ENCODE data around the gene NID1.
A peak's percentile ranks its signal among the peaks of the same experiment; 100 is the strongest.

The NID1 gene

DNA sequence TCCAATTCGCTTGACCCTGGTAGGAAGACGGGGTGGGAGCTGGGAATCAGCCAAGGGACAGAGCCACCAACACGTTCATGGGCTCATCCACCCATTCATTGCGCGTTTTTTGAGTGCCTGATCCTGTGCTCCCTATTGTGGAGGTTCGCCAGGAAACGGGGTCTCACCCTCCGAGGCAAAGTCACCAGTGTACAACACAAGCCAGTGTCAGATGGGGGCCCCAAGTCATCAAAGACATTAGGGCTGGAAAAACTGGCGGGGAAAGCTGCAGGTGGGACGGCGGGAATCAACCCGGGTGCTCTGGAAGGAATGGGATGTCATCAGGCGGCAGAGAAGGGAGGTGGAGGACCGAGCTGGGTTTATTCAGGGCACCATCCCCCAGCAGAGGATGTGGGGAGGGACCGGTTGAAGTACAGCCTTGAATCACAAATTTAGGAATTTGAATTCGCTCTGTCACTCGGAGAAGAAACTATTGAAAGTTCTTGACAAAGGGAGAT, 667 bp upstream of the NID1 start:
- WGBS (ENCODE audit: insufficient coverage, insufficient read length), result no CpG with 5 or more reads among the region's 17 CpGs
- H3K9me3 ChIP-seq (ENCODE audit: control insufficient read depth, insufficient read depth, low read length), result no peaks in the 10 kb centered on the region
- H3K27me3 ChIP-seq (ENCODE audit: control insufficient read depth, insufficient read depth, low read length), result peaks cover 8% of the 10 kb centered on the region; the same call in 1 of the 2 replicates
- H3K27ac ChIP-seq (ENCODE audit: low read length), result no peak overlapping the region
- no peaks in the 10 kb centered on the region for H3K36me3 ChIP-seq (ENCODE audit: control insufficient read depth, insufficient read depth, low read length)
- no peak for DNase-seq (ENCODE audit: low read depth, low spot score)
- H3K4me1 ChIP-seq (ENCODE audit: control insufficient read depth, insufficient read depth, low read length), result no peaks in the 10 kb centered on the region
- peak overlapping the region; percentile 77; the same call in 1 of the 2 replicates for H3K4me3 ChIP-seq (ENCODE audit: low read length)

DNA sequence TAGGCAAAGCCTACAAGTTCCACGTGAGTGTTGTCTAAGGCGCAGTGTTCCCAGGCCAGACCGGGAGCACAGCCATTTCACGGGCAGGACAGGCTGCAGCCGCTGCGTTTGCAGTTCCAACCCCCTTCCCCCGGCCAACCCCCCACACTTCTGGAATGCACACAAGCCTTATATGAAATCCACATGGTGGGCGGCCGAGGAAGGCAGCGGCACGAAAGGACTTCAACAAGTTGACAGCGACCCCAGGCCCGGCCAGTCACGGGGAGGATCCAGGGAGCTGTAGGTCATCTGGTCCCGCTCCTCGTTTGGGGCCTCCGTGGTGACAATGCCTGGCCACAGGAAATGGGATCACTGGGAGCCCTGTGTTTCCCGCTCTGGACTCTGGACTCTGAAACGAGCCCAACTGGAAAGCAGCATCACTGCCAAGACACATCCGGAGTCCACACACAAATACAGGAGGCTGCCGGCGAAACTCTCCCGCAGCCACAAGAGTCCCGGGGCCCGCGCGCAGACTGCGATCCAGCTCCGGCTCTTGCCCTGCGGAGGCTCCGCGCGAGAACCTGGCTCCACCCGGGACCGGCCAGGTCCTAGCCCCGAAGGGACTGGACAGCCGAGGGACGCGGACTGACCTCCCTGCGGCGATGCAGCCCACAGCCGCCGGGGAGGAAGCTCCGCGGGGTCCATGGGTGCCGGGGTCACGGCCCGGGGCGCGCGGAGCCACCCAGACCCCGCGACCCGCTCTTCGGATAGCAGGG, 794 bp downstream of the NID1 start:
- peak overlapping the region; percentile 77 for H3K4me3 ChIP-seq (ENCODE audit: low read length)
- H3K9me3 ChIP-seq (ENCODE audit: control insufficient read depth, insufficient read depth, low read length), result no peaks in the 10 kb centered on the region
- H3K27ac ChIP-seq (ENCODE audit: low read length), result no peak overlapping the region
- H3K27me3 ChIP-seq (ENCODE audit: control insufficient read depth, insufficient read depth, low read length), result peaks cover 8% of the 10 kb centered on the region; the same call in 1 of the 2 replicates
- H3K36me3 ChIP-seq (ENCODE audit: control insufficient read depth, insufficient read depth, low read length), result no peaks in the 10 kb centered on the region
- no peaks in the 10 kb centered on the region for H3K4me1 ChIP-seq (ENCODE audit: control insufficient read depth, insufficient read depth, low read length)
- WGBS (ENCODE audit: insufficient coverage, insufficient read length), result no CpG with 5 or more reads among the region's 55 CpGs
- DNase-seq (ENCODE audit: low read depth, low spot score), result no peak

DNA sequence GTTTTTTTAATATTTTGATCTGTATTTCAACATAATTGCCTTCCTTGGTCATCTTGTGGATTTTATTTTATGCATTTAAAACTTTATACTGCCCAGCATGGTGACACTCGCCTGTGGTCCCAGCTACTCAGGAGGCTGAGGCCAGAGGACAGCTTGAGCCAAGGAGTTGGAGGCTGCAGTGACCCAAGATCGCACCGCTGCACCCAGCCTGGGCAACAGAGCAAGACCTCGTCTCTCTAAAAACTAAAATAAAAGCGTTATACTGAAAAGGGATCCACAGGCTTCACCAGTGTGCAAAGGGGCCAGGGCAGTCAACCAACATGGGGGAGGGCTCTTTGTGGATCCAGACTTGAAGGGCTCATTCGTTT, 1.4 kb downstream of the NID1 start:
- Histone ChIP-seq H3K4me3 (ENCODE audit: low read length) (peak overlapping the region; percentile 77; the same call in 1 of the 2 replicates), H3K27ac (ENCODE audit: low read length) (no peak overlapping the region), H3K27me3 (ENCODE audit: control insufficient read depth, insufficient read depth, low read length) (peaks cover 8% of the 10 kb centered on the region; the same call in 1 of the 2 replicates), H3K36me3 (ENCODE audit: control insufficient read depth, insufficient read depth, low read length) (no peaks in the 10 kb centered on the region), H3K4me1 (ENCODE audit: control insufficient read depth, insufficient read depth, low read length) (no peaks in the 10 kb centered on the region), H3K9me3 (ENCODE audit: control insufficient read depth, insufficient read depth, low read length) (no peaks in the 10 kb centered on the region)
- no CpG with 5 or more reads among the region's 6 CpGs for WGBS (ENCODE audit: insufficient coverage, insufficient read length)
- no peak for DNase-seq (ENCODE audit: low read depth, low spot score)

DNA sequence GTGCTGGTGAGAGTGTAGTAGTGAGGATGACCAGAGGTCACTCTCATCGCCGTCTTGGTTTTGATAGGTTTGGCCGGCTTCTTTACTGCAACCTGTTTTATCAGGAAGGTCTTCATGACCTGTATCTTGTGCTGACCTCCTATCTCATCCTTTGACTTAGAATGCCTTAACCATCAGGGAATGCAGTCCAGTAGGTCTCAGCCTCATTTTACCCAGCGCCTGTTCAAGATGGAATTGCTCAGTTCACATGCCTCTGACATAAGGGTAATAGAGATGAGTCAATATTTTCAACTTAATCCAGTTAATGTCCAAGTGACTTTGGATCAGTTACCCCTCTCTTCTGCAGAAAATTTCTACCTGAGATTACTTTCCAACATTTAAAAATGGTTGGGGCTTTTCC, 4.6 kb downstream of the NID1 start:
- WGBS (ENCODE audit: insufficient coverage, insufficient read length), result no CpG with 5 or more reads among the region's 4 CpGs
- no peak for DNase-seq (ENCODE audit: low read depth, low spot score)
- no peaks in the 10 kb centered on the region for H3K4me1 ChIP-seq (ENCODE audit: control insufficient read depth, insufficient read depth, low read length)
- no peaks in the 10 kb centered on the region for H3K9me3 ChIP-seq (ENCODE audit: control insufficient read depth, insufficient read depth, low read length)
- H3K36me3 ChIP-seq (ENCODE audit: control insufficient read depth, insufficient read depth, low read length), result no peaks in the 10 kb centered on the region
- H3K4me3 ChIP-seq (ENCODE audit: low read length), result no peak overlapping the region
- no peak overlapping the region for H3K27ac ChIP-seq (ENCODE audit: low read length)
- H3K27me3 ChIP-seq (ENCODE audit: control insufficient read depth, insufficient read depth, low read length), result peaks cover 8% of the 10 kb centered on the region; the same call in 1 of the 2 replicates

DNA sequence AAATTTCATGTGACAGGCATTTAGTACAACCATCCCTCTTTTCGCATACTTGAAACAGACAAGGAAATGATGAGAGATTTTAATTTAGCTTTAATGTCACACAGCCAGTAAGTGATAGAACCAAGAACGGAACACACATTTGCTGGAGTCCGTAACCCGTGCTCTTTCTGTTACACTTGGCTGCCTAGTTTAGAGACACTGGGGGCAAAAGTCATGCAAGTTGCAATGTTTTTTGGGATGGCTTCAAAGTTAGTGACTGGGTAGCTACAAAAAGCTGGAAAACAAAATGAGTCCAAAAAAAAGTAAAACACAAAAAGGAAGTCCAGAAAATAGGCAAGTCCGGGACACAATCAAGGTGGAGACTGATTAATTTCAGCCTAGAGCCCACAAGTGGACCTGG, 5.9 kb downstream of the NID1 start:
- Histone ChIP-seq H3K9me3 (ENCODE audit: control insufficient read depth, insufficient read depth, low read length) (no peaks in the 10 kb centered on the region), H3K27me3 (ENCODE audit: control insufficient read depth, insufficient read depth, low read length) (peaks cover 6% of the 10 kb centered on the region; the same call in 1 of the 2 replicates), H3K36me3 (ENCODE audit: control insufficient read depth, insufficient read depth, low read length) (no peaks in the 10 kb centered on the region), H3K27ac (ENCODE audit: low read length) (no peak overlapping the region), H3K4me1 (ENCODE audit: control insufficient read depth, insufficient read depth, low read length) (no peaks in the 10 kb centered on the region), H3K4me3 (ENCODE audit: low read length) (no peak overlapping the region)
- no peak for DNase-seq (ENCODE audit: low read depth, low spot score)
- no CpG with 5 or more reads among the region's 5 CpGs for WGBS (ENCODE audit: insufficient coverage, insufficient read length)

DNA sequence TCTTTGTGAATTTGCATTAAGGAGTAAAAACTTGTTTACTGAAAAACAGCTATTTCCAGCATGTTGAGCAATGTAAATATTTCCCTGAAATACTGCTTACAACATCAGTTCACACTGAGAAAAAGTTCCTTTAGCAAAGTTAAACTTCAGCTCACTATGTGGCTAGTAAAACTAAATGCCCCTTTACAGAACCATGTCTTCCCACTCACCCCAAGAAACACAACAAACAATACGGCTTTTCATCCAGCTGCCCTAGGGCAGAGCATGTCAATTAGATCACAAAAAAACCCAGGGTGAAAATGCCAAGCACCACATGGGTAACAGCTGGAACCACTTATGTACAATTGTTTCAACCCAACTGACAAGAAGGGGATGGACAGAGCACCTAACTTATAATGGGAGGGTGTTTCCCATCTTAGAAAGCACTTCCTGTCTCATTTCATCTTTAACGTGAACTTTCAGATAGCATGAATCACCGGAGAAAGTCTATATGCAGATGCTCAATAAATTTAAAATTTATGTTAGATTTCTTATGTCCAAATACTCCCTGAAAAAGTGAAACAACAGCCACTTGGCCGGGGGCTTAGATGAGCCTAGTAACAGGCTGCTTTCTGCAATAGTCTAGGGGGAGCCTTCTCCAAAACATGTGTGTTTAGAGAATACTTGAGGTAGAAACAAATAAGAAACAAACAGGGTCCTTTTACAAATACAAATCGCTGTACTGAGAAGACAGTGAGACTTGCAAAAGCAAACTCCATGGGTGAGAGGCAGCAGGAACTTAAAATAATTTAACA, 6.6 kb downstream of the NID1 start:
- Histone ChIP-seq H3K36me3 (ENCODE audit: control insufficient read depth, insufficient read depth, low read length) (no peaks in the 10 kb centered on the region), H3K4me3 (ENCODE audit: low read length) (no peak overlapping the region), H3K9me3 (ENCODE audit: control insufficient read depth, insufficient read depth, low read length) (no peaks in the 10 kb centered on the region), H3K27ac (ENCODE audit: low read length) (no peak overlapping the region), H3K27me3 (ENCODE audit: control insufficient read depth, insufficient read depth, low read length) (no peaks in the 10 kb centered on the region), H3K4me1 (ENCODE audit: control insufficient read depth, insufficient read depth, low read length) (no peaks in the 10 kb centered on the region)
- no CpG with 5 or more reads among the region's 5 CpGs for WGBS (ENCODE audit: insufficient coverage, insufficient read length)
- DNase-seq (ENCODE audit: low read depth, low spot score), result no peak

DNA sequence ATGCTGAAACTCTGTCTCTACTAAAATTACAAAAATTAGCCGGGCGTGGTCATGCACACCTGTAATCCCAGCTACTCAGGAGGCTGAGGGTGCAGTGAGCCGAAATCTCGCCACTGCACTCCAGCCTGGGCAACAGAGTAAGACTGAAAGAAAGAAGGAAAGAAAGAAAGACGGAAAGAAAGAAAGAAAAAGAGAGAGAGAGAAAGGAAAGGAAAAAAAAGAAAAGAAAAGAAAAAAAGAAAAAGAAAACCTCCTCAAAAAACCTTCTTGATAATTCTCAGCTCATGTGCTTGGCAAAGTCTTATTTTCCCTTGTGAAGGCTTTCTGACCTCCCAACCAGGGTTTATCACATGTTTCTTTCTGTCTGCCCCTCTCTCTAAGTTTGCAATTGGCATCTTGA, 7.3 kb downstream of the NID1 start:
- Histone ChIP-seq H3K27me3 (ENCODE audit: control insufficient read depth, insufficient read depth, low read length) (no peaks in the 10 kb centered on the region), H3K9me3 (ENCODE audit: control insufficient read depth, insufficient read depth, low read length) (no peaks in the 10 kb centered on the region), H3K4me3 (ENCODE audit: low read length) (no peak overlapping the region), H3K36me3 (ENCODE audit: control insufficient read depth, insufficient read depth, low read length) (no peaks in the 10 kb centered on the region), H3K4me1 (ENCODE audit: control insufficient read depth, insufficient read depth, low read length) (no peaks in the 10 kb centered on the region), H3K27ac (ENCODE audit: low read length) (no peak overlapping the region)
- DNase-seq (ENCODE audit: low read depth, low spot score), result no peak
- no CpG with 5 or more reads among the region's 5 CpGs for WGBS (ENCODE audit: insufficient coverage, insufficient read length)

DNA sequence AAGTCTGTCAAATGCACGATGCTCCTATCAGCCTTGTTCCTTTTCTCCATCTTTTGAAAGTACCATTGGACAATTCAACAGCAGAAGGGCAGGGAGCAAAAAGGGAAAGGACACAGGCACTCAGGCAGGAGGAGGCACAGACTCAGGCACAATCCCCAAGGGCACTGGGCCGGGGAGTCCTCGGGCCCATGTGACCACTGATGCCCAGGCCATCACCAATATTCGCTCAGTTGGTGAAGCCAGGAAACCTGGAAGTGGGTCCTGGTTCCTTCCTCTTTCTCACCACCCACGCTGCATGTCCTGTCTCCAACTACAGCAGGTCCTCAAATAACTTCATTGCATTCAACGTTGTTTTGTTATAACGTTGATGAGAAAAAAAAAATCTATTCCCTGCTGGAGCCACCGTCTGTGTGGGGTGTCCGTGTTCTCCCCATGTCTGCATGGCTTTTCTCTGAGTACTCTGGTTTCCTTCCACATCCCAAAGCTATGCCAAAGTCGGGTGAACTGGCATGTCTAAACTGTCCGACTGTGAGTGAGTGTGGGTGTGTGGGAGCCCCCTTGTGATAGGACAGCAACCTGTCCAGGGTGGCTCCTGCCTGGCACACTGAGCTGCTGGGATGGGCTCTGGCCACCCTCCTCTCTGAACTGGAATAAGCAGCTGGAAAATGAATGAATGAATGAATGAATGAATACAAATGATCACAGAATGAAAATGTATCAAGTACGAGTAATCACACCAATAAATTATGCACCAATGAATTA, 12.5 kb downstream of the NID1 start:
- WGBS (ENCODE audit: insufficient coverage, insufficient read length), result no CpG with 5 or more reads among the region's 12 CpGs
- DNase-seq (ENCODE audit: low read depth, low spot score), result no peak
- Histone ChIP-seq H3K27ac (ENCODE audit: low read length) (no peak overlapping the region), H3K4me3 (ENCODE audit: low read length) (no peak overlapping the region), H3K4me1 (ENCODE audit: control insufficient read depth, insufficient read depth, low read length) (peaks cover 2% of the 10 kb centered on the region; the same call in 1 of the 2 replicates), H3K36me3 (ENCODE audit: control insufficient read depth, insufficient read depth, low read length) (no peaks in the 10 kb centered on the region), H3K27me3 (ENCODE audit: control insufficient read depth, insufficient read depth, low read length) (no peaks in the 10 kb centered on the region), H3K9me3 (ENCODE audit: control insufficient read depth, insufficient read depth, low read length) (no peaks in the 10 kb centered on the region)

DNA sequence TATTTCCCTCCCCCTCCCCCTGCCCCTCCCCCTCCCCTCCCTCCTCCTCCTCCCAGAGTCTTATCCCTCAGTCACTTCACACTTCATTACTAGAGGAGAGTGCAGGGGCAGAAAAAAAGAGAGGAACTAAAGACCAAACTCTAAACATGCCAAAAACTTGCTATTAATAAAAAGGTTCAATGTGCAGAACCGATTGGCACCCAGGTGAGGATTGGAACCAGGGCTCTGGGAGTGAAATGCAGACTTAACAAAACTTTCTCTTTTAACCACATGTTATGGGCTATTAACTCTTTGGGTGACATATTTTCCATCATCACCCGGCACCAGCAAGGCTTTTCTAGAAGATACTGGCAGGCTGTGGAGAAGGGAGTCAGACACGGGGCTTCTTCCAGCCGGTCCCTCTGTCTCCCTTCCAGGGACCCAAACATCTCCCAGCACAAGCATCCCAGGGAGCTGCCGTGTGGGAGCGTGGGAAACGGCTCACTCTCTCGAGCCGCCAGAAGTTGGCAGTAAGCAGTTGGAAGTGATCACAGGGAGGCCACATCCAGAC, 13.6 kb downstream of the NID1 start:
- Histone ChIP-seq H3K4me1 (ENCODE audit: control insufficient read depth, insufficient read depth, low read length) (peaks cover 2% of the 10 kb centered on the region; the same call in 1 of the 2 replicates), H3K27ac (ENCODE audit: low read length) (no peak overlapping the region), H3K36me3 (ENCODE audit: control insufficient read depth, insufficient read depth, low read length) (no peaks in the 10 kb centered on the region), H3K27me3 (ENCODE audit: control insufficient read depth, insufficient read depth, low read length) (no peaks in the 10 kb centered on the region), H3K9me3 (ENCODE audit: control insufficient read depth, insufficient read depth, low read length) (no peaks in the 10 kb centered on the region), H3K4me3 (ENCODE audit: low read length) (no peak overlapping the region)
- no CpG with 5 or more reads among the region's 9 CpGs for WGBS (ENCODE audit: insufficient coverage, insufficient read length)
- DNase-seq (ENCODE audit: low read depth, low spot score), result no peak

DNA sequence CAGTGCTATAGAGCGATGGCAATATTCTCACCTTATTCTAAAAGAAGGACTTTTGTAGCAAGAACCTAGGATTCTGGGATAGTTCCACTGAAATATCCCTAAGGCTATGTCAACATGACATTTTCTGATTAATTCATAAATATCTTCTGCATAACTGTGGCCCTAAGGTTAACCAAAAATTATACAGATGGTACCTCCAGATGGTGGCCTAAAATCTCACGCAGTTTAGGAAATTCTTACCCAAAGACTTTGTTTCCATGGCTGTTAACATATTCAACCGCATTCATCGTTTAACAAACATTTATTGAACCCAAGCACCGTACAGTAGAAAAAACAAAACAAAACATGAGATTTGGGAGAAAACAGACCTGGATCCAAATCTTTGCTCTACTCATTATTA, 19.1 kb downstream of the NID1 start:
- no CpG with 5 or more reads among the region's 5 CpGs for WGBS (ENCODE audit: insufficient coverage, insufficient read length)
- no peaks in the 10 kb centered on the region for H3K36me3 ChIP-seq (ENCODE audit: control insufficient read depth, insufficient read depth, low read length)

More for the DNA sequence above, 19.1 kb downstream of the NID1 start:
- Histone ChIP-seq H3K9me3 (ENCODE audit: control insufficient read depth, insufficient read depth, low read length) (no peaks in the 10 kb centered on the region), H3K27me3 (ENCODE audit: control insufficient read depth, insufficient read depth, low read length) (no peaks in the 10 kb centered on the region), H3K4me3 (ENCODE audit: low read length) (no peak overlapping the region), H3K27ac (ENCODE audit: low read length) (no peak overlapping the region), H3K4me1 (ENCODE audit: control insufficient read depth, insufficient read depth, low read length) (no peaks in the 10 kb centered on the region)
- no peak for DNase-seq (ENCODE audit: low read depth, low spot score)

Data from iPS DF 6.9 (cell line).